Measurements from ENCODE around the gene SLCO2B1. TPM values are rescaled to one million over a fixed set of nuclear protein-coding genes. Genes with fewer than 3 reads are reported as not detected.

The SLCO2B1 gene
- total RNA-seq, 1 donor from 2014 or later = 2.6 TPM

DNA sequence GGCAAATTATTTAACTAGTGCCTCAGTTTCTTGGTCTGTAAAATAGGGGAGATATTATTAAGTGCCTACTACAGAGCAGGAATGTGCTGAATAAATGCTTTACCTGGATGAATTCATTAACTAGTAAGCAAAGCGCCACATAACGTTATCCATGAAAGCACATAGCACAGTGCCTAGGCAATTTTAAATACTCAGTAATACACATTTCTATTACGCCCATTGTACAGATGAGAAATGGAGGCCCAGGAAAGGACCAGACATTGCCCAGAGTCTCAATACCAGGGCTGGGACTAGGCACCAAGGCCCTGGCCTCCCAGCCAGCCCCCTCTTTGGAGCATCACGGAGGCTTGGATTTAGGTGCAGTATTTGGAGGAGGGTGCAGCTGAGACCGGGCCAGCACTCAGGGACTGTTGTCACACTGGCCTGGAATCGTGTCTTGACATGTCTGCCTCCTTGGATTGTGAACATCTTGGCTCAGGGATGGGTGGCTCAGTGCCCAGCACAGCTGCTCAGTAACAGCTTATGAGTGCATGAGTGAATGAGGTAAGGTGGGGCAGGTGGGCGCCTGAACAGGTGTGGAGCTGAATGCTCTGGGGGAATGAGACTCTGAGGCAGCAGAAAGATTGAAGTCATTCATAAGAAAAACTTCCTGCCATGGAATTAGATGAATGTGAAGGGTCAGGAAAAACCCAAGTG, 47.5 kb downstream of the SLCO2B1 start:
- Mint-ChIP-seq H3K36me3 (ENCODE audit: low read depth, unreplicated experiment) (peaks cover 5% of the 10 kb centered on the region), H3K4me1 (ENCODE audit: low read depth, unreplicated experiment) (no peaks in the 10 kb centered on the region), H3K4me3 (ENCODE audit: unreplicated experiment) (no peak overlapping the region), H3K27me3 (ENCODE audit: low read depth, unreplicated experiment) (peaks cover 79% of the 10 kb centered on the region), H3K9me3 (ENCODE audit: unreplicated experiment) (peaks cover 2% of the 10 kb centered on the region), H3K27ac (ENCODE audit: unreplicated experiment) (no peak overlapping the region)
- Histone ChIP-seq H4K20me1 (ENCODE audit: insufficient read depth, low read length) (no peaks in the 10 kb centered on the region), H3K9ac (ENCODE audit: low read length) (no peak overlapping the region), H3K79me2 (ENCODE audit: insufficient read depth, low read length) (no peaks in the 10 kb centered on the region), H3K4me2 (ENCODE audit: low read length) (no peak overlapping the region), H3K36me3 (ENCODE audit: insufficient read depth, low read length) (no peaks in the 10 kb centered on the region), H3K27ac (ENCODE audit: low read depth, low read length) (no peak overlapping the region), H3K9me3 (ENCODE audit: insufficient read depth, low read depth, low read length) (no peaks in the 10 kb centered on the region), H3K27me3 (ENCODE audit: insufficient read depth, low read length) (peaks cover 18% of the 10 kb centered on the region), H2AFZ (ENCODE audit: low read depth, low read length) (no peak overlapping the region), H3K4me3 (ENCODE audit: insufficient read depth, low read depth, low read length) (no peak overlapping the region), H3K4me1 (ENCODE audit: insufficient read depth, low read length) (no peaks in the 10 kb centered on the region)
- FAIRE-seq = no peak
- TF ChIP-seq EZH2 (IDR thresholded peaks at IDR 0.05; ENCODE audit: insufficient read depth, low read length) = no peak
- TF ChIP-seq, protein P1, sequence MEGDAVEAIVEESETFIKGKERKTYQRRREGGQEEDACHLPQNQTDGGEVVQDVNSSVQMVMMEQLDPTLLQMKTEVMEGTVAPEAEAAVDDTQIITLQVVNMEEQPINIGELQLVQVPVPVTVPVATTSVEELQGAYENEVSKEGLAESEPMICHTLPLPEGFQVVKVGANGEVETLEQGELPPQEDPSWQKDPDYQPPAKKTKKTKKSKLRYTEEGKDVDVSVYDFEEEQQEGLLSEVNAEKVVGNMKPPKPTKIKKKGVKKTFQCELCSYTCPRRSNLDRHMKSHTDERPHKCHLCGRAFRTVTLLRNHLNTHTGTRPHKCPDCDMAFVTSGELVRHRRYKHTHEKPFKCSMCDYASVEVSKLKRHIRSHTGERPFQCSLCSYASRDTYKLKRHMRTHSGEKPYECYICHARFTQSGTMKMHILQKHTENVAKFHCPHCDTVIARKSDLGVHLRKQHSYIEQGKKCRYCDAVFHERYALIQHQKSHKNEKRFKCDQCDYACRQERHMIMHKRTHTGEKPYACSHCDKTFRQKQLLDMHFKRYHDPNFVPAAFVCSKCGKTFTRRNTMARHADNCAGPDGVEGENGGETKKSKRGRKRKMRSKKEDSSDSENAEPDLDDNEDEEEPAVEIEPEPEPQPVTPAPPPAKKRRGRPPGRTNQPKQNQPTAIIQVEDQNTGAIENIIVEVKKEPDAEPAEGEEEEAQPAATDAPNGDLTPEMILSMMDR (IDR thresholded peaks at IDR 0.05; ENCODE audit: insufficient read depth, low read depth, low read length) = no peak
- no peak for DNase-seq (ENCODE audit: low read depth)

DNA sequence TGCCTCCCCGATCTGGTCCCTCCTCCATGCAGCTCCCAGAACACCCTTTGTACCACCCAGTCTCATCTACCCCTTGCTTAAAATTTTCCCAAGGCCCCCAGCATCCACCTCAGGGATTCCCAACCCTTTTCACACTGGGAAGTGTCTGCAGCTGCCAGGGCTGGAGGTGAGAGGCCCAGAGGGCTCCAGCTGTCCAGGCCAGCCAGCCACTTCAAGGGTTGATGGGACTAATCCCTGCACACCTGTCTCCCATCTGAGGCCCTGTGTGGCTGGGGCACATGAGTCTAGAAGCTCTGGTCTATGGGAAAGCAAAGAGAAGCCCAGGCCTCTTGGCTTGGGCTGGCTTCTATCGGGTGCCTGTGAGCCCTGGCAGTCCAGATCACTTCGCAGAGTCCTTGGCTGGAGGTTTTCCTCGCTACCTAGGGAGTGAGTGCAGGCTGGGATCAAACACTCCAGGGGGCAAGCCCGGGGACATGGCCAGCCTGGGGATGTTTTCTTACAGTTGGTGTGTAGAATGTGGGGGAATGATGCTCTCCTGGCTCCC, 48.6 kb downstream of the SLCO2B1 start:
- Histone ChIP-seq H3K36me3 (ENCODE audit: insufficient read depth, low read length) (no peaks in the 10 kb centered on the region), H3K9ac (ENCODE audit: low read length) (no peak overlapping the region), H3K79me2 (ENCODE audit: insufficient read depth, low read length) (no peaks in the 10 kb centered on the region), H3K4me1 (ENCODE audit: insufficient read depth, low read length) (no peaks in the 10 kb centered on the region), H3K4me2 (ENCODE audit: low read length) (no peak overlapping the region), H4K20me1 (ENCODE audit: insufficient read depth, low read length) (no peaks in the 10 kb centered on the region), H2AFZ (ENCODE audit: low read depth, low read length) (no peak overlapping the region), H3K9me3 (ENCODE audit: insufficient read depth, low read depth, low read length) (no peaks in the 10 kb centered on the region), H3K4me3 (ENCODE audit: insufficient read depth, low read depth, low read length) (no peak overlapping the region), H3K27ac (ENCODE audit: low read depth, low read length) (no peak overlapping the region), H3K27me3 (ENCODE audit: insufficient read depth, low read length) (peaks cover 18% of the 10 kb centered on the region)
- H3K4me1 Mint-ChIP-seq (ENCODE audit: low read depth, unreplicated experiment) = no peaks in the 10 kb centered on the region
- TF ChIP-seq EZH2 (IDR thresholded peaks at IDR 0.05; ENCODE audit: insufficient read depth, low read length) = no peak
- TF ChIP-seq, protein P1 (IDR thresholded peaks at IDR 0.05; ENCODE audit: insufficient read depth, low read depth, low read length) = no peak
- FAIRE-seq = no peak
- peaks cover 78% of the 10 kb centered on the region for H3K27me3 Mint-ChIP-seq (ENCODE audit: low read depth, unreplicated experiment)
- no peak for DNase-seq (ENCODE audit: low read depth)
- H3K9me3 Mint-ChIP-seq (ENCODE audit: unreplicated experiment) = peaks cover 2% of the 10 kb centered on the region
- no peak overlapping the region for H3K4me3 Mint-ChIP-seq (ENCODE audit: unreplicated experiment)
- peaks cover 5% of the 10 kb centered on the region for H3K36me3 Mint-ChIP-seq (ENCODE audit: low read depth, unreplicated experiment)
- no peak overlapping the region for H3K27ac Mint-ChIP-seq (ENCODE audit: unreplicated experiment)

DNA sequence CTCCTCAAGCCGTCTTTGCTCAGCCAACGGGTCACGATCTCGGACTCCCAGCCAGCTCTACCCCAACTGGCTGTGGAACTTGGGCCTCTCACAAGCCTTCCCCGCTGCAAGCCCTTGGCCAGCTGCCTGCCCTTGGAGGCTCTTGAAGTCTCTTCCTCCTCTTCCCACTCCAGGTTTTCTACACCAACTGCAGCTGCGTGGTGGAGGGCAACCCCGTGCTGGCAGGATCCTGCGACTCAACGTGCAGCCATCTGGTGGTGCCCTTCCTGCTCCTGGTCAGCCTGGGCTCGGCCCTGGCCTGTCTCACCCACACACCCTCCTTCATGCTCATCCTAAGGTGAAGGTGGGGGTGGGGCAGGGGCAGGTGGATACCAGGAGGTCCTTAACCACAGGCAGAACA, 49.1 kb downstream of the SLCO2B1 start:
- Histone ChIP-seq H3K79me2 (ENCODE audit: insufficient read depth, low read length) (no peaks in the 10 kb centered on the region), H3K27me3 (ENCODE audit: insufficient read depth, low read length) (peaks cover 17% of the 10 kb centered on the region), H3K9ac (ENCODE audit: low read length) (no peak overlapping the region), H3K4me1 (ENCODE audit: insufficient read depth, low read length) (no peaks in the 10 kb centered on the region), H3K9me3 (ENCODE audit: insufficient read depth, low read depth, low read length) (no peaks in the 10 kb centered on the region), H3K4me2 (ENCODE audit: low read length) (no peak overlapping the region), H3K4me3 (ENCODE audit: insufficient read depth, low read depth, low read length) (no peak overlapping the region), H3K36me3 (ENCODE audit: insufficient read depth, low read length) (no peaks in the 10 kb centered on the region), H3K27ac (ENCODE audit: low read depth, low read length) (no peak overlapping the region), H2AFZ (ENCODE audit: low read depth, low read length) (no peak overlapping the region), H4K20me1 (ENCODE audit: insufficient read depth, low read length) (no peaks in the 10 kb centered on the region)
- Mint-ChIP-seq H3K4me3 (ENCODE audit: unreplicated experiment) (no peak overlapping the region), H3K9me3 (ENCODE audit: unreplicated experiment) (peaks cover 2% of the 10 kb centered on the region), H3K4me1 (ENCODE audit: low read depth, unreplicated experiment) (no peaks in the 10 kb centered on the region), H3K27me3 (ENCODE audit: low read depth, unreplicated experiment) (peaks cover 77% of the 10 kb centered on the region), H3K27ac (ENCODE audit: unreplicated experiment) (no peak overlapping the region), H3K36me3 (ENCODE audit: low read depth, unreplicated experiment) (peaks cover 5% of the 10 kb centered on the region)
- FAIRE-seq = no peak
- TF ChIP-seq, protein P1 (IDR thresholded peaks at IDR 0.05; ENCODE audit: insufficient read depth, low read depth, low read length) = no peak
- TF ChIP-seq EZH2 (IDR thresholded peaks at IDR 0.05; ENCODE audit: insufficient read depth, low read length) = no peak
- no peak for DNase-seq (ENCODE audit: low read depth)
